GM19239 (cell line): ENCODE results near the gene DUS3L.
"Not testable (repeated sequence)": the region's sequence is repeated elsewhere in the genome, so short reads cannot be mapped to it uniquely, and the experiment has no call there.

ENCODE experiments used
- DNase-seq: peaks from one replicate; pipeline ENCODE4 v3.0.0; 2011; ENCODE audit warnings: low spot score; ENCODE audit not compliant: insufficient read length
- FAIRE-seq: peaks from 2 replicates; lab custom pipeline; 2011; peaks lifted over from hg19 to GRCh38; lab: Jason Lieb, UNC

DUS3L gene

GRCh38 chr19:5780916-5781315 lies 10.0 kb downstream of the DUS3L start:
- not testable (repeated sequence) for FAIRE-seq

DNA sequence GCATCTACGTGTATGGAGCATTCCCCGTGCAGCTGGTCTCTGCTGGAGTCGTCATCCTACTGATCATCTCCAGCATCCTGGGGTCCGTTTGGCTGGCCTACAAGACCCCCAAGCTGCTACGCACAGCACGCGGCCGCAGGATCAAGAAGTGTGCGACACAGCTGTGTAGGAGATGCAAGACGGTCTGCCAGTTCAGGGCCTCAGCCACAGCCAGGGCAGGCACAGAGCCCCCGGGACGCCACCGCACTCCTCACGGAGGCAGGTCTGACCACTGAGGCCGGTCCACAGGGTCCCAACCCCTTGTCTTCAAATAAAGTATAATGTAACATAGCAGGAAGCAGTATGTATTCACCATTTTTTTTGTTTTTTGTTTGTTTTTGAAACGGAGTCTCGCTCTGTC lies 12.6 kb downstream of the DUS3L start:
- no peak for DNase-seq
- no peak for FAIRE-seq

More at GRCh38 chr19:5780916-5781315, 10.0 kb downstream of the DUS3L start:
- DNase-seq: not testable (repeated sequence)

DNA sequence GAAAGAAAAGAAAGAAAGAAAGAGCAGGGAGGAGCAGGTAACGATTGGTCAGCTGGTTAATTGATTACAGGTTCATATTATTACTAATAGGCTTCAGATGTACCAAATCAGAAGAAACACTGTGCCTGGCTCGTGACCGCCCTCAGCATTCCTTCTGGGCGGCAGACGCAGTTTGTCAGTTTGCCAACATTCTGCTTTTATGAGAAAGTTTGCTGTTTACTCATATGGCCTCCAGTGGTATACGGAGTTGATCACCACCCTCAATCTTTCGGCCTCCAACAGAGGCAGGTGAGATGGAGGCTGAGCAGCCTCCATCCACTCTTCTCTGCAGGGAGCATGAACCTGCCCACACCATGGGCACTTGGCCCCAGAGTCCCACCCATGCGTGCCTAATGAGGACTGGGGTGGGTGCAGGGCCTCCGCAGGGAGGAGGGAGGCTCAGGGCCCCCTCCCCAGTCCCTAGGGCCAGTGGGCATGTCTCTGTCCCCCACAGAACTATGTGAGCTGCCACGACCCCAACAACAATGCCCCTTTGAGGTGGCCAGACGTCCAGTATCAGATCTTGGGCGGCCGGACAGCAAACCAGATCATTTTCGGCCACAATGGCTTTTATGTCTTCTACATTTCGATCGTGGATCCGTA lies 15.2 kb downstream of the DUS3L start:
- no peak for FAIRE-seq
- no peak for DNase-seq

GRCh38 chr19:5774921-5775320 lies 16.0 kb downstream of the DUS3L start:
- DNase-seq: no peak
- no peak for FAIRE-seq

DNA sequence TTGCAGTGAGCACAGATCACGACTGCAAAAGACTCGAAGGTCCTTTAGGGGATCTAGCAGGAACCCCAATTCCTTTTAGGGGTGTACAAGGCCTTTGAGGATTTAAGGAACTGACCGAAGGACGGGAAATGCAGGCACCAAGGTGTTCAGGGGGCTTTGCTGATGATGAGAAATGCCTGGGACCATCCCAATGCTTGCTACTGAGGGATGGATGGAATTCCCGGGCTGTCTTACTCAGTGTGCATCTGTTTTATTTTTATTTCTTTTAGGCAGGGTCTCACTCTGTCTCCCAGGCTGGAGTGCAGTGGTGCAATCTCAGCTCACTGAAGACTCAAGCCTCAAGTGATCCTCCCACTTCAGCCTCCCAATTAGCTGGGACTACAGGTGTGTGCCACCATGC lies 17.7 kb downstream of the DUS3L start:
- DNase-seq (no peak), FAIRE-seq (no peak)

DNA sequence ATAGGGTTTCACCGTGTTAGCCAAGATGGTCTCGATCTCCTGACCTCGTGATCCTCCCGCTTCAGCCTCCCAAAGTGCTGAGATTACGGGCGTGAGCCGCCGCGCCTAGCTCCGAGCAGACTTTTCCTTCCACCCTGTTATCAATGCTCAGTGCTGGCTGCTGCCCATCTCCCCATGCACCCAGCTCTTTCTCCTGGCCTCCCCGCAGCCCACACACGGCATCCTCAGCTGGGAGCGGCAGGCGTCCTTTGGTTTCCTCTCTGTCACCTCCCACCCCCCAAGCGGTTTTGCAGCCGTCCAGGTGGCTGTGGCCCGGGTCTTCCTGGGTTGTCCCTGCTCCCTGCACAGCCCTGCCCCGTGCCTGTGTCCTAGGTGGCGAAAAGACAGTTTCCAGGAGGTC lies 18.5 kb downstream of the DUS3L start:
- DNase-seq (no peak), FAIRE-seq (no peak)

- FAIRE-seq: no peak
- no peak for DNase-seq
Observed at GRCh38 chr19:5767949-5768348, 23.0 kb downstream of the DUS3L start.

GRCh38 chr19:5765220-5765619 lies 25.7 kb downstream of the DUS3L start:
- FAIRE-seq (no peak), DNase-seq (no peak)

GRCh38 chr19:5762608-5763217 lies 28.2 kb downstream of the DUS3L start:
- FAIRE-seq: no peak
- DNase-seq: no peak

GRCh38 chr19:5753743-5754142 lies 37.2 kb downstream of the DUS3L start:
- FAIRE-seq: no peak
- no peak for DNase-seq

- no peak for FAIRE-seq
- no peak for DNase-seq
Observed at GRCh38 chr19:5751709-5752108, 39.3 kb downstream of the DUS3L start.

DNA sequence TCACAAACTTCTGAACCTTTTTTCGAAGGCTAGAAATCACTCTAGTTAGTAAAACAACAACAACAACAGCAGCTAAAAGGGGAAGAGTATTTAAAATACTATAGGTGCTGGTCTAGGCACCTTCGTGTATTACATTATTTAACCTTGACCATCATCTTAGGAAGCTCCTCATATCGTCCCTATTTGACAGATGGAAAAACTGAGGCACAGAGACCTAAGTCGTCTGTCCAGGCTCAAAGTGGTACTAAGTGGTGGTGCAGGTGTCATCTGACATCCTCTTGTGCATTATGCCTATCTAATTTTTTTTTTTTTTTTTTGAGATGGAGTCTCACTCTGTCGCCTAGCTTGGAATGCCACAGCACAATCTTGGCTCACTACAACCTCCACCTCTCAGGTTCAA lies 41.5 kb downstream of the DUS3L start:
- FAIRE-seq: no peak
- DNase-seq: no peak

- FAIRE-seq, DNase-seq: not testable (repeated sequence)
Observed at GRCh38 chr19:5748920-5749319, 42.0 kb downstream of the DUS3L start.

DNA sequence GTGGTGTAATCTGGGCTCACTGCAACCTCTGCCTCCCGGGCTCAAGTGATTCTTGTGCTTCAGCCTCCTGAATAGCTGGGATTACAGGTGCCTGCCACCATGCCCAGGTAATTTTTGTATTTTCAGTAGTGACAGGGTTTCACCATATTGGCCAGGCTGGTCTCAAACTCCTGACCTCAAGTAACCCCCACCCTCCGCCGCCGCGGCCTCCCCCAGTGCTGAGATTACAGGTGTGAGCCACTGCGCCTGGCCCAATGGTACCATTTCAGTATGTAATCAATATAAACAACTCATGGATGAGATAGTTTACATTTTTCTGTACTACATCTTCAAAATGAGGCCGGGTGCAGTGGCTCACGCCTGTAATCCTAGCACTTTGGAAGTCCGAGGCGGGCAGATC lies 46.0 kb downstream of the DUS3L start:
- FAIRE-seq, DNase-seq: not testable (repeated sequence)

GRCh38 chr19:5743630-5744029 lies 47.3 kb downstream of the DUS3L start:
- no peak for FAIRE-seq
- no peak for DNase-seq

GRCh38 chr19:5742051-5742450 lies 48.9 kb downstream of the DUS3L start:
- DNase-seq: no peak
- no peak for FAIRE-seq

DNA sequence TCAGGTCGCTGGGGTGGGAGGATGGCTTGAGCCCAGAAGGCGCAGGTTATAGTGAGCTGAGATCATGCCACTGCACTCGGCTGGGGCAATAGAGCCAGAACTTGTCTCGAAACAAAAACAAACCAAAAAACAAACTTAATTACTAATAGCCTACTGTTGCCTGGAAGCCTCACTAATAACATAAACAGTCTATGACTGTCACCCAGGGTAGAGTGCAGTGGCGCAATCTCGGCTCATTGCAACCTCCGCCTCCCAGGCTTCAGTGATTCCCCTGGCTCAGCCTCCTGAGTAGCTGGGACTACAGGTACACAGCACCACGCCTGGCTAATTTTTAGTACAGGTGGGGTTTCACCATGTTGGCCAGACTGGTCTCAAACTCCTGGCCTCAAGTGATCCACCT lies 52.5 kb downstream of the DUS3L start:
- FAIRE-seq: no peak
- no peak for DNase-seq
